Measurements from ENCODE around the gene ADCY2.
"Not testable (repeated sequence)": the region's sequence is repeated elsewhere in the genome, so short reads cannot be mapped to it uniquely, and the experiment has no call there.

The ADCY2 gene

DNA sequence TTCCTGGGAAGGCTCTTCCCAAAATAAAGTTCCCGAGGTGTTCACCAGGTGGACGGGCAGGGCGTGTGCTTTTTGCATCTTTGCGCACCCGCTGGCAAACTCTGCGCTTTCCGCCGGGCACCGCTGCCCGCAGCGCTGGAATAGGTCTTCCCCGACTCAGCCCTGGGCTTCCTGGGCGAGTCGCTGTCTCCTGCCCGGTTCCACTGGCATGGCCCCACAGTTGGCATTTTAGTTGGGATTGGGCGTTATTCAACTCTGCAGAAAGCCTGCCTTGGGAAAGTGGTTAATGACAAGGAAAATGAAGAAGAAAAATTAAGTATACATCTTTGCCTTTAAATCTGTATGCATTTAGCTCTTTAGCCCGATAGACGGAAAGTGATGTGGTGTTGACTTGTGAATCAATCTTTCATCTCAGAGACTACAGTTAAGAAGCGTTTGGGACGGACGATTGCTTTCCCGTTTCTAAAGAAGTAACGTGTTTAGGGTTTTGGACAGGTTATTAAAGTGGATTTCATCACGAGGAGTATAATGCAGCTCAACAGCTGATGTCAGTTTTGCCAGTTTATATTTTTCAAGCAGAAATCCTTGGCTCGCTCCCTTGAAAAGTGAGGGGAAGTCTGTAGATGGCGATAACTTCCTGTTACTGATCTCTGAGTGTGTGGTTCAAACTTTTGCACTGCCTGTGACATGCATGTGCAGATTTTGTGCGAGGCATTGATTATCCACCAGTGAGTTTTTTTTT, 946 bp downstream of the ADCY2 start:
- no peak for DNase-seq

DNA sequence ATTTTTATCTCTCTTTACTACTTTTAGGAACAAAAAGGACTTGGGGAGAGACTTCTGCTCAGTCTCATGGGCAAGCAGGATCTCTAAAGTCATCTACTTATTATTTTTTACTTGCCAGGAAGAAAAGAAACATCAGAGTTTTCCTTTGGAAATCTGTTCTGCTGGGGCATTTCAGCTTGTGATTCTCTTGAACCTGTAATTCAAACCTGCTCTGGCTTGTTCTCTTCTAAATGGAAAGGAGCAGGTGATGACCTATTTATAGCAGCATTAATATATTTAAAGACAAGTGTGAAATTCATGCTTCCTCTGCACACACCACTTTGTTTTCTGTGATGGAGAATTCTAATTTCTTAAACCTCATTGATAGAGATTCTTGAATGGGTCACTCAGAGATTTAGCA, 2.0 kb downstream of the ADCY2 start:
- DNase-seq, result no peak

- no peak for DNase-seq
These were observed 2.8 kb downstream of the ADCY2 start for GRCh38 chr5:7398596-7399280.

- DNase-seq, result no peak
These were observed 9.3 kb downstream of the ADCY2 start for GRCh38 chr5:7405277-7405676.

- DNase-seq, result no peak
These were observed 15.1 kb downstream of the ADCY2 start for GRCh38 chr5:7410936-7411511.

DNA sequence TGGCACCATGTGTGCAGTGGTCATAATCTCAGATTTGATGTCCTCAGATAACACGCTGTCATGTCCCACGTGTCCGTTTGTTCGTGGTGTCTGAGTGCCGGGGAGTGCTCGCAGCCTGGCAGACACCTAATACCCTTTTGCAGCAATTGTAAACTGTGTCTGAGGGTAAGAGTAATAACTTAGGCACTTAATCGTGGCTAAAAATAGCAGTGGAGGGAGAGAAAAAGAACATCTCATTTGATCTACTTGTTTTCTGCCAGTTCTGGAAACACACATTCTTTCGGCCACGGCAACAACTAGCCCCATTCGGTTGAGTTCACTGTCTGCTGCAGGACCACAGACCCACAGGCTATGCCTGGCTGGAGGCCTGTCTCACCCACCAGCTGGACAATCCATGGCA, 16.5 kb downstream of the ADCY2 start:
- no peak for DNase-seq

- DNase-seq, result no peak
These were observed 19.2 kb downstream of the ADCY2 start for GRCh38 chr5:7415123-7415522.

DNA sequence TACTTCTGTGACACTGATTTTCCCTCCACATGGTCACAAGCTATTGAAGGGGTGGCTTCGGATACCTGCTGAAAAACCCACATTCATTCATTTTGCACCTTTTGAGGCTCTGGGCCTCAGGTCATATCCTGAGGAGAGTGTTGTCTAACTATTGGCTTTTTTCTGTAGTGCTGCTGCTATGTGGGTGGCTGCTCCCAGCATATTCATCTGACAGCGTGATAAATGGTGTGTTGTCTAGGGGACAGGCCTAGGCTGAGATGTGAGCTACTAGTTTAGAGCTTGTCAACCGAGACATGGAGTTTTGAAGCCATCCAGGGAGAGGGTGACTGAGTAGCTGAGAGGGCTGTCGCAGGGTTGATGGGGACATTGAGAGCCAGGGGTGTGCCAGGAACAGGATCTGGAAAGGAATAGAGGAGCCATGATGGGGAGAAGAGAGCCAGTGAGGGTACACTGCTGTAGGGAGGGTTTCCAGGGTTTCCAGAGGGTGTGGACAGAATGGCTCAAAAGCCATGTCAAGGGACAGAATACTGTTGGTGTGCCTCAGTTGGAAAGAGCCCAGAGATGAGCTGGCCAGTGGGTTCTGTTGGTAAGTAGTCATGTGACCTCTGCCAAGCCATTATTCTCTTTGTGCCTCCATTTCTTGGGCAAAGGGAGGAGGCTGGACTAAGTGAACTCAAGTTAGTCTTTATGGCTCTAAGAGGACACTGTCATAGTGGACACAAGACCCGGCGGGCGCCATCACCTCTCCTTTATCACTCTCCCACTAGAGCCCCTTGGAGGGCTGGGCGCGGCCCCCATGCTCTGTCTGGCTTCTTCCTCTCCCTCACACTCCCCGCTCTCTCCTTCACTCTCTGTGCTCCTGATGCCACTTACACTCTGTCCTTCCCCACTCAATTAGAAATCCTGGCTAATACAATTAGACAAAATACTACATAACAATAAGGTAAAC, 19.9 kb downstream of the ADCY2 start:
- no peak for DNase-seq

DNA sequence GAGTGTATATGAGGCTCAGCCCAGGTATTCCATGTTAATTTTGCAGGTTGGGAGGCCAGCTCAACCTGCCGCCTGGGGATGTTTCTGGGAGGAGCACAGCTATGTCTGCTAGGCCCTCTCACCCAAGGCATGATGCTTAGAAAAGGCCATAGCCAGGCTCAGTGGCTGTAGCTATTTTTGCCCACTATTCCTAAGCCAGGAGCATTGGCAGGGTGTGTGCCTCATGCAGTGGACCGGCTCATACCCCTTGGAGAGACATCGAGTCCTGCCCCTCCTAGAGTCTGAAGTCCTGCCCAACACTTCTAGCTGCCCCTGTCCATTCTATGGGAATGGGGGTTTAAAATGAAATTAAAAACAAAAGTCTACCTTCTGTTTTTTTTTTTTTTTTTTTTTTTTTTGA, 22.3 kb downstream of the ADCY2 start:
- no peak for DNase-seq

- DNase-seq, result no peak
These were observed 23.4 kb downstream of the ADCY2 start for GRCh38 chr5:7419367-7419766.

GRCh38 chr5:7419846-7420245, 23.9 kb downstream of the ADCY2 start:
- no peak for DNase-seq

DNA sequence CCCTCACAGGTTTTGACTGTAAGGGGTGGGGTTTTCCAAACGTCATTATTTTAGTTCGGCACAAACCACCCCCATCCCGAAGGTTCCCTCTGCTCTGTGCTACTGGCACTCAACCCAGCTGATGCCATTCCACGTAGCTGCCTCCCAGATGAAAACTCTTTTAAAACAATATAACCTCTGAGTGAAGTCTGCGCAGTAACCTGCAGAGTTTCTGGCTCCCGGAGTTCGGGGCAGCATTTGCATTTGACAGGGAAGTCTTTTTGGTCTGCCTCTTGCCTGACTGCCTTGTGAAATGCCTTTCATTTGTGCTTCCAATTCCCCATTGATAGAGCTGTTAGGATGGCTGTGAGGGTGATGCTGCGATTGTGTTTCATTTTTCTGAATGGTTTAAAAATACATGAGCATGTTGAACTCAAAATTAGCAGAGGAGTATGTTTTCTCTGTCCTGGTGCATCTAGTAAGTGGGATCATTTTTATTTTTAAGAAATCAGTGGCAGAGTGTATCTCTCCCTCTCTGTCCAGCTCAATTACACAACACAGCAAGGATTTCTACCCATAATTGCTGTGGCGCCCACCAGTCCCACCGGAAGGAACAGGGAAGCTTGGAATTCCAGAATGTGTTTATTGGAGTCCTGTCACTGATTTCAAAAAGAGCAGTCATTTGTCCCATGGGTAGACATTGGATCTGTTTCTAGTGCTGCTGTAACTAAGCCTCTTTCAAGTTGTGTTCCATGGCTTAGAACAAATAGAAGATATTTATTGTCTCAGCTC, 24.8 kb downstream of the ADCY2 start:
- no peak for DNase-seq

- DNase-seq, result no peak
These were observed 26.6 kb downstream of the ADCY2 start for GRCh38 chr5:7422316-7423106.

- DNase-seq, result not testable (repeated sequence)
These were observed 27.3 kb downstream of the ADCY2 start for GRCh38 chr5:7423231-7423630.

DNA sequence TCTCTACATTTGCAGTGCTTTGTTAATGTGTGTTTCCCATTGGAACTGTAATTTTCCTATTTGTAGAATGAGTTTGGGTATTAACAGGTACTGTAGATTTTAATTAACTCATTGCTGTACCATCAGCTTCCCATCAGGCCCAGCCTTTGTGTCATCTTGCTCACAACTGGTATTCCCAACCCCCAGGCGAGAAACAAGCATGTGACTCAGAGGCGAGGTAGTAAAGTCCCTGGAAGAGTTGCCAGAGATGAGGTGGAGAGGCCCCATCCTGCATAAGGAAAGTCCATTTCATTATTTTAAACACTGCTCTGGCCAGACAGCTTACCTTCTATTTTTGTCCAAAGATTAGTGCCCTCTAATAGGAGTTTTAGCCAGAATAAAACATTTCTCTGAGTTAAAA, 29.9 kb downstream of the ADCY2 start:
- no peak for DNase-seq

- DNase-seq, result no peak
These were observed 30.3 kb downstream of the ADCY2 start for GRCh38 chr5:7426284-7426683.

DNA sequence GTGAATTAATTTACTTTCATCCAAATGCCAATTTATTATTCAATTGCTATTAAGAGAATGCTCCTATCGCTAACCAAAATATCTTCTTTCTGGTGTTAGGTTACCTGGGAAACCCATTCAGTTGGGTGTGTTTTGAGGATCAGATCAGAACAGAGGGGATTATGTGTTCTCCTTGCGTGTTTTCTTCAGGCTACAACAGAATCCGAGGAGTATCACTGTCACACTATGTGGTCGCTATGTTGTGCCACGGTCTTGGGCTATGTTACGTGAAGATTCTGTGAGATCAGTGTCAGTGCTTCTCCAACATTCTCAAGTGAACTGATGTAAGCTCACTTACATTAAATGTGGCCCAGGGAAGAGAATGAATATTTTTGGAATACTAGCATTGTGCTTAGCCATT, 39.0 kb downstream of the ADCY2 start:
- no peak for DNase-seq

DNA sequence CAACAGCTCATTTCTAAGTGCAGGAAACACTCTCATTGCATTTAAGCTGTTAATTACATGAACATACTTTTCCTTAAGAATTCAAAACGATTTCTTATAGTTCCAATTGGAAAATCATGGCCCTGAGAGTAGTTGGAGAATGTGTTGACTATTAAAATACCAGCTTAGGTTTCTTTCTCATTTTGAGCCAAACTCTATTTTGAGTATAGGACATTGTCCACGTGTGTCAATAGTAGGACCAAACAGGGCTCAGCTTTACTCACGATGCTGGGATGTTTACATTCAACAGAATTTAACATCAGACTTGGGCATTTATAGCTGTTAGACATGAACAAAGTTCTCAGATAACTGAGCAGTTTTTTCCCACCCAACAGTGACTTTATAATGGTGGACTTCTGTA, 39.6 kb downstream of the ADCY2 start:
- DNase-seq, result no peak

GRCh38 chr5:7436521-7436920, 40.6 kb downstream of the ADCY2 start:
- DNase-seq, result no peak

- DNase-seq, result no peak
These were observed 41.9 kb downstream of the ADCY2 start for GRCh38 chr5:7437836-7438235.

DNA sequence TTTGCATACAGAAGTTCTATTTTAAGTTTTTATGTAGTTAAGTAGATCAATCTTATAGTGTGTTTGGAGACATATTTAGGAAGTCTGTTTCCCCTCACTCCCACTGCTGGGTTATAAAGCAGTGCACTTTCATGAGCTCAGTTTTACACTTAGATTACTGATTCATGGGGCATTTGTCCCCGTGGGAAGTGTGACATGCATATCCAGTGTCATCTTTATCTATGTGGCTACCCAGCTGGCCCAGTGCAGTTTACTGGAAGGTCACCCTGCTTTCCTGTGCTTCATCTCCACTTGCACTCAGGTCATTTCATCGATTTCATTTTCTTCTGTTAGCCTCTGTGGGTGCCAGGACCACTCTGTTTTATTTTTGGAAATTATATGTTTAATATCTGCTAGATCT, 49.1 kb downstream of the ADCY2 start:
- DNase-seq, result no peak

GRCh38 chr5:7445831-7446230, 49.9 kb downstream of the ADCY2 start:
- DNase-seq, result no peak
